HG02588 (cell line): Measurements from ENCODE around the gene BUB1.
"Not testable (repeated sequence)": the region's sequence is repeated elsewhere in the genome, so short reads cannot be mapped to it uniquely, and the experiment has no call there.

ENCODE experiments used
- ATAC-seq: cut with Tn5 transposase; IDR thresholded peaks from one replicate; pipeline ENCODE4 v1.9.1; 2021; ENCODE audit warnings: mild to moderate bottlenecking, moderate library complexity; ENCODE audit not compliant: unreplicated experiment

The BUB1 gene

DNA sequence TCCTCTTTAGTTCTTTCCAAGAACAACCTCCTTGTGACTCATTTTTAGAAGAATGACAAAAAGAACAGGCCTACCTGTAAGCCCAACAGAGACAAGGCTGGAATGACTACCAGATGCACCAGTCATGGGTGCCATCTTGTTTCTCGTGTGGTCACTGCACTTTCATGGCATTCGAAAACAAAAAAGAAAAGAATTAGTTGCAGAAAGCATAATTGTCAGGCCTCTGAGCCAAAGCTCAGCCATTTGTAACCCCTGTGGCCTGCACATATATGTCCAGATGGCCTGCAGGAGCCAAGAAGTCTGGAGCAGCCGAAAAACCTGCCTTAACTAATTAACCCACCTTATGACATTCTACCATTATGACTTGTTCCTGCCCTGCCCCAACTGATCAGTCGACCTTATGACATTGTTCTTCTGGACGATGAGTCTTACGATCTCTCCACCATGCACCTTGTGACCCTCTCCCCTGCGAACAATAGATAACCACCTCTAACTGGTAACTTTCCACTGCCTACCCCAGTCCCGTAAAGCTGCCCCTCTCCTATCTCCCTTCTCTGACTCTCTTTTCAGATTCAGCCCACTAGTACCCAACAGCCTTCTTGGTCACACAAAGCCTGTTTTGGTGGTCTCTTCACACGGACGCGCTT, 13.9 kb upstream of the BUB1 start:
- no peak for ATAC-seq

GRCh38 chr2:110690083-110690965, 12.5 kb upstream of the BUB1 start:
- ATAC-seq = no peak

- ATAC-seq = no peak
These were observed 10.8 kb upstream of the BUB1 start for GRCh38 chr2:110688594-110689091.

GRCh38 chr2:110687775-110688484, 10.1 kb upstream of the BUB1 start:
- ATAC-seq = not testable (repeated sequence)

GRCh38 chr2:110682872-110683271, 5.0 kb upstream of the BUB1 start:
- ATAC-seq = no peak

GRCh38 chr2:110682267-110682666, 4.4 kb upstream of the BUB1 start:
- no peak for ATAC-seq

- ATAC-seq = no peak
These were observed 2.8 kb upstream of the BUB1 start for GRCh38 chr2:110680709-110681108.

DNA sequence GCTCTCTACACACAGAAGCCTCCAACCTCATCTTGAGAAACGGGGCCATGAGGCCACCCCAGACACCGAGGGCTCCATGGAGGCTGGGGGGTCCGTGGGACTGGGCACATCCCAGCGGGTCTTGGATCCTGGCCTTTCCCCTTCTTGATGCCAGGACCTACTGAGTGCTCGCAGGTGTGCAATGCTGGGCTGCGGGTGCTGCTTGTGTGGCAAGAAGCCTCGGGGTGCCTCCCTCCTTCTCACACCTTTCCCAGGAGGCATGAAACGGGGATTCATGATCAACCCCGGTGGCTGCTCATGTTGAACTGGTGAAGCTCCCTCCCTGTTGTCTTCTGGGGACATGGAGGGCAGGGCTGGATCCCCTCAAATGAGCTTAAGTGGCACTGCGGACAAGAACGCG, 2.0 kb upstream of the BUB1 start:
- no peak for ATAC-seq

DNA sequence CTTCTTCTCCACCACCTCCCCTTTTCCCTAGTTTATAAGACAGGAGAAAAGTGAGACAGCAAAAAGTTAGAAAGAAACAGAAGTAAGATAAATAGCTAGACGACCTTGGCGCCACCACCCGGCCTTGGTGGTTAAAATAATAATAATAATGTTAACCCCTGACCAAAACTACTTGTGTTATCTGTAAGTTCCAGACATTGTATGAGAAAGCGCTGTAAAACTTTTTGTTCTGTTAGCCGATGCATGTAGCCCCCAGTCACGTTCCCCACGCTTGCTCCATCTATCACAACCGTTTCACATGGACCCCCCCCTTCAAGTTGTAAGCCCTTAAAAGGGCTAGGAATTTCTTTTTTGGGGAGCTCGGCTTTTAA, 1.5 kb upstream of the BUB1 start:
- no peak for ATAC-seq

- no peak for ATAC-seq
These were observed 834 bp upstream of the BUB1 start for GRCh38 chr2:110678457-110679336.

DNA sequence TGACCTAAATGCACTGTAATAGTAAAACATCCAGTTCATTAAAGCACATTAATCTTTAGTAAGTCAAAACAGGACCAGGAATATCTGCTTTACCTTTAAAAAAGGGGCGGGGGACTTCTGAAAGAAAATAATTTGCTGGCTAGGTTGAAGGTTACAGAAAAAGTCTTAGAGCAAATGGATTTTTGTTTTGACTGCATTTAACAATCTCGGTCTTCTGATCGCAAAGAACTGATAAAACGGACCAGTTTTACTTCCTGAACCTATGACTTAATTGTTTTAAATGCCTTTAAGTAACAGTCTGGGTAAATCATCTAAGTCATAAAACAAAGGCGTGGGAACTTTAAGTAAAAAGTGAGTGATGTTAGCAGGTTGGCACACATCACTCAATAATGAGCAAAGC, 783 bp downstream of the BUB1 start:
- no peak for ATAC-seq

DNA sequence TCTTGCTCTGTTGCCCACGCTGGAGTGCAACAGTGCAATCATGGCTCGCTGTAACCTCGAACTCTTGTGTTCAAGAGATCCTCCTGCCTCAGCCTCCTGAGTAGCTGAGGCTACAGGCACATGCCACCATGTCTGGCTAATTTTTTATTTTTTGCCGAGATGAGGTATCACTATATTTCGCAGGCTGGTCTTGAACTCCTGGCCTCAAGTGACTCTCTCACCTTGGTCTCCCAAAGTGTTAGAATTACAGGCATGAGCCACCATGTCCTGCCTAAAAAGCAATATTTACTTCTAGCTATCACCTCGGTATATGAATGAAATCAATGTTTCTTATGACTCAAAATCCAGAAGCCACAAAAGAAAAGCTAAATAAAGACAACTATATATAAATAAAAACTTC, 2.2 kb downstream of the BUB1 start:
- ATAC-seq = no peak

- ATAC-seq = peak; percentile 80
These were observed 3.0 kb downstream of the BUB1 start for GRCh38 chr2:110674620-110675555.

GRCh38 chr2:110673201-110673600, 4.7 kb downstream of the BUB1 start:
- ATAC-seq = no peak

DNA sequence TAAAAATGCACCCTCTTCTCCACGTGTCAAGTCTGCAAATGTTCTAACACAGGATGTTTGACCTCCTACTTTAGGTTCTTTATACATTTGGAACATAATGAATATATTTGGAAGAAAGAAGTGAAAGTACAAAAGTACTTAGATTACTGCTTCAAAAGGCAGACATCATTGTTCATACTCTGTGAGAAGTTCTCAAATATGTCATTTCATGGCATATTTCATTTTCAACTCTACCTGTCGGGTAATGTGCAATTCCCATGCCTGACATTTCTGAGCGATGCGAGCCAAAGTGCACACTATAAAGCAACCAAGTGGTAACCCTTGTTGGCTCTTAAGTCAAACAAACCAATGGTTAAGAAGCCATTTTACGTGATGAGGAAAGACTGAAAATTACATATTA, 7.0 kb downstream of the BUB1 start:
- no peak for ATAC-seq

GRCh38 chr2:110669079-110669478, 8.8 kb downstream of the BUB1 start:
- ATAC-seq = no peak

GRCh38 chr2:110667071-110667470, 10.8 kb downstream of the BUB1 start:
- ATAC-seq = no peak

DNA sequence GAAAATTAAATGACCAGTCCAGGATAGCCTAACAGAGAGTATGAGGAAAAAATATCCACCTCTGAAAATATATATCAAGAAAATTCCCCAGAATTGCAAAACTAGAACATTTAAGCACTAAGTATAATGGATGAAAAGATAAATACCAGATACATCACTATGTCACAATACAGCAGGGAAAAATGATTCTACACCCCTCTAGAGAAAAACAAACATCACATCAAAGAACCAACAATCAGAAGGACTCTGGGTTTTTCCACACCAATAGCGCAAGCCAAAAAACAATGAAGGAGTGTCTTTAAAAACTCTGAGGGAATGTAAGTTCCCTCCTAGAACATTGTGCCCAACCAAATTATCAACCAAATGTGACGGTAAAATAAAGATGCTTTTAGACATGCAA, 13.7 kb downstream of the BUB1 start:
- no peak for ATAC-seq

- no peak for ATAC-seq
These were observed 15.3 kb downstream of the BUB1 start for GRCh38 chr2:110662560-110662959.

GRCh38 chr2:110660558-110660957, 17.3 kb downstream of the BUB1 start:
- ATAC-seq = no peak
